Keratinocyte (primary cell): Measurements from ENCODE around the gene SPRY4.

Experiments
- CTCF ChIP-seq, 3 experiments: IDR thresholded peaks in 1 of 3; conservative IDR thresholded peaks in 1 of 3; optimal IDR thresholded peaks in 1 of 3; 2 replicates in 2 of 3; 3 replicates in 1 of 3; pipeline versions ENCODE3 to v1.5.1; 2011; ENCODE audit warnings: low read length in 3 of 3, mild to moderate bottlenecking in 3 of 3, moderate library complexity in 2 of 3, control low read depth in 1 of 3, inconsistent platforms in 1 of 3; ENCODE audit not compliant: insufficient read depth in 2 of 3; ENCODE audit errors: extremely low read depth in 1 of 3
- EZH2 ChIP-seq: IDR thresholded peaks from one replicate; pipeline ENCODE4 v1.6.1; 2012; ENCODE audit warnings: inconsistent platforms, mild to moderate bottlenecking, low read length, moderate library complexity

GRCh38 chr5:142289708-142290576 lies 34.9 kb downstream of the SPRY4 start:
- no peak for TF ChIP-seq CTCF (optimal IDR thresholded peaks at IDR 0.05 in 1 of 3, IDR thresholded peaks at IDR 0.05 in 1 of 3, conservative IDR thresholded peaks at IDR 0.05 in 1 of 3; ENCODE audit: extremely low read depth in 1 of 3, insufficient read depth in 2 of 3, low read length in 3 of 3)
- TF ChIP-seq EZH2: no peak
